K562 (cell line): Measurements from ENCODE around the gene BAIAP2L2. TPM values are rescaled to one million over a fixed set of nuclear protein-coding genes. Genes with fewer than 3 reads are reported as not detected.
A peak's percentile ranks its signal among the peaks of the same experiment; 100 is the strongest.

Experiments
- EP300 ChIP-seq: IDR thresholded peaks from 2 replicates; pipeline ENCODE4 v1.6.1; 2012; ENCODE audit warnings: low read length, improper control_type of control experiment
- HDAC1 ChIP-seq, 2 experiments: fragments of 450-650 bp; IDR thresholded peaks; 2 replicates each; pipeline ENCODE4 v1.6.1; 2016 to 2017; ENCODE audit warnings: inconsistent platforms in 1 of 2, mild to moderate bottlenecking in 1 of 2, moderate library complexity in 1 of 2
- JUN ChIP-seq, 2 experiments: sonication (generic) in 1 of 2; formaldehyde crosslinking in 1 of 2; IDR thresholded peaks; 2 replicates each; pipeline versions ENCODE4 v1.6.1 to v1.8.0; 2012 to 2022; ENCODE audit warnings: borderline replicate concordance in 2 of 2, mild to moderate bottlenecking in 2 of 2, improper control_type of control experiment in 1 of 2, low read depth in 1 of 2, low read length in 1 of 2, missing genetic modification reagents in 1 of 2
- MAZ ChIP-seq, 2 experiments: fragments of 450-650 bp in 1 of 2; sonication (generic) in 1 of 2; formaldehyde crosslinking; IDR thresholded peaks in 1 of 2; conservative IDR thresholded peaks in 1 of 2; 2 replicates each; pipeline versions ENCODE4 v1.4.0 to v1.5.0; 2020; ENCODE audit warnings: mild to moderate bottlenecking in 1 of 2, missing genetic modification reagents in 1 of 2
- NFXL1 ChIP-seq: fragments of 450-650 bp; formaldehyde crosslinking; IDR thresholded peaks from 2 replicates; pipeline ENCODE4 v1.4.0; 2021; ENCODE audit warnings: mild to moderate bottlenecking
- RBM22 ChIP-seq: fragments of 200-400 bp; formaldehyde crosslinking; IDR thresholded peaks from 2 replicates; pipeline ENCODE4 v1.6.1; 2018; ENCODE audit warnings: low read length, low read depth; ENCODE audit not compliant: poor library complexity, severe bottlenecking
- ZNF561 ChIP-seq: fragments of 450-650 bp; formaldehyde crosslinking; conservative IDR thresholded peaks from 2 replicates; pipeline ENCODE4 v1.4.0; 2020; ENCODE audit warnings: mild to moderate bottlenecking, moderate library complexity
- polyA plus RNA-seq, 8 experiments: library from polyadenylated mRNA; depleted of rRNA in 4 of 8; stranded (reverse) in 5 of 8; unstranded in 3 of 8; fragments of >200 nt; fragmentation: Nextera tagmentation in 2 of 8; fragmentation: Illumina TruSeq in 1 of 8; extraction: Ambion mirVana in 2 of 8; extraction: Trizol in 1 of 8; gene quantifications; 2 replicates each; pipeline versions ENCODE4 v1.2.1 to v1.2.3, GENCODE V29; 2011 to 2014; ENCODE audit warnings: inconsistent platforms in 1 of 8, missing spikeins in 1 of 8
- total RNA-seq, 7 experiments: library from RNA; depleted of rRNA in 6 of 7; stranded (reverse); fragments of >200 nt in 6 of 7; fragmentation: Illumina TruSeq in 2 of 7; extraction: Trizol in 2 of 7; gene quantifications; 2 replicates each; pipeline versions ENCODE4 v1.2.1 to v1.2.3, GENCODE V29; 2011 to 2021; ENCODE audit warnings: low replicate concordance in 1 of 7
- TF ChIP-seq, protein P1 (sequence below): sonication (generic); formaldehyde crosslinking; IDR thresholded peaks from 2 replicates; pipeline ENCODE4 v1.8.1; 2023; ENCODE audit warnings: mild to moderate bottlenecking, missing genetic modification reagents
- TF ChIP-seq, protein P2 (sequence below), 3 experiments: IDR thresholded peaks in 2 of 3; conservative IDR thresholded peaks in 1 of 3; 2 replicates each; pipeline ENCODE4 v1.5.1; 2011 to 2012; ENCODE audit warnings: low read length in 3 of 3, mild to moderate bottlenecking in 3 of 3, control low read depth in 2 of 3, improper control_type of control experiment in 1 of 3, inconsistent platforms in 1 of 3, low read depth in 1 of 3, mixed read lengths in 1 of 3, moderate library complexity in 1 of 3; ENCODE audit not compliant: insufficient read depth in 2 of 3

Gene BAIAP2L2
- total and polyA plus RNA-seq, 9 of the 15 experiments (the other 6 are each of a cell fraction or from before 2014, with no cell fraction given) = 0.04 to 0.22 (median 0.07) TPM; not detected in 4

DNA sequence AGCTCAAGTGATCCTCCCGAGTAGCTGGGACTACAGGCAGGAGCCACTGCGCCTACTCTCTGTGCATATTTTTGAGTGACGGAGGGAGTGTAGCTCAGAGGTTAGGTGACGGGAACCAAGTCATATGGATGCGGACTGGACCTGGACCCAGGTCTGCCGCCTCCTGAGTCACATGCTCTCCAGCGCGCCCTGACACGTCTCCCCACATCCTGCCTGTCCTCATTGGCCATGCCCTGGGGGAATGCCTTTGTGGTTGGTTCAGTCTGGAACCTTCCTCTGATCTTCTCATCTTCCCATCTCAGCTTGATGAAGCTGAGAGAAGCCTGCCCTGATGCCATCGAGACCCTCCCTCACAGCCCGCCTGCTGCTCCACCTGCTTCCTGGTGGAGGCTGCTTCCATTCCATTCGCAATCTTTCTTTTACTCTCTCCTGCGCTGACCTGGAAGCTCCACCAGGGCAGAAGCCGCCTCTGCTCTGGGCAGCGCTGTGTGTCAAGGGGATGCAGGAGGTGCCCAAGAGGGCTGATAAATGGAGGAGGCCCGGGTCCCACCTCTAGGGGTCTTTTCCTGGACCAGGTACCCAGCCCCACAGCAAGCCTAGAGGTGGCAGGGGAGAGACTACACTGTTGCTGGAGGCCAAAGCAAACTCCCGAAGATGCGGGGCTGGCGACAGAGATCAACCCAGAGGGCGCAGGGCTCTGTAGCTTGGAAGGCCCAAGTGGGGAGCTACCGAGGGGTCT, 13.9 kb upstream of the BAIAP2L2 start (continued):
- TF ChIP-seq MAZ (CRISPR knock-in tag; conservative IDR thresholded peaks at IDR 0.05 in 1 of 2, IDR thresholded peaks at IDR 0.05 in 1 of 2) = no peak
- TF ChIP-seq, protein P1, sequence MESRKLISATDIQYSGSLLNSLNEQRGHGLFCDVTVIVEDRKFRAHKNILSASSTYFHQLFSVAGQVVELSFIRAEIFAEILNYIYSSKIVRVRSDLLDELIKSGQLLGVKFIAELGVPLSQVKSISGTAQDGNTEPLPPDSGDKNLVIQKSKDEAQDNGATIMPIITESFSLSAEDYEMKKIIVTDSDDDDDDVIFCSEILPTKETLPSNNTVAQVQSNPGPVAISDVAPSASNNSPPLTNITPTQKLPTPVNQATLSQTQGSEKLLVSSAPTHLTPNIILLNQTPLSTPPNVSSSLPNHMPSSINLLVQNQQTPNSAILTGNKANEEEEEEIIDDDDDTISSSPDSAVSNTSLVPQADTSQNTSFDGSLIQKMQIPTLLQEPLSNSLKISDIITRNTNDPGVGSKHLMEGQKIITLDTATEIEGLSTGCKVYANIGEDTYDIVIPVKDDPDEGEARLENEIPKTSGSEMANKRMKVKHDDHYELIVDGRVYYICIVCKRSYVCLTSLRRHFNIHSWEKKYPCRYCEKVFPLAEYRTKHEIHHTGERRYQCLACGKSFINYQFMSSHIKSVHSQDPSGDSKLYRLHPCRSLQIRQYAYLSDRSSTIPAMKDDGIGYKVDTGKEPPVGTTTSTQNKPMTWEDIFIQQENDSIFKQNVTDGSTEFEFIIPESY = peak; percentile 88
- no peak for TF ChIP-seq JUN (IDR thresholded peaks at IDR 0.05; ENCODE audit: borderline replicate concordance, low read depth, low read length)
- TF ChIP-seq JUN (CRISPR knock-in tag; IDR thresholded peaks at IDR 0.05; ENCODE audit: borderline replicate concordance) = no peak
- no peak for TF ChIP-seq ZNF561 (CRISPR knock-in tag)
- TF ChIP-seq HDAC1 (IDR thresholded peaks at IDR 0.05) = no peak
- TF ChIP-seq EP300 = no peak
- no peak for TF ChIP-seq RBM22
- TF ChIP-seq, protein P2, sequence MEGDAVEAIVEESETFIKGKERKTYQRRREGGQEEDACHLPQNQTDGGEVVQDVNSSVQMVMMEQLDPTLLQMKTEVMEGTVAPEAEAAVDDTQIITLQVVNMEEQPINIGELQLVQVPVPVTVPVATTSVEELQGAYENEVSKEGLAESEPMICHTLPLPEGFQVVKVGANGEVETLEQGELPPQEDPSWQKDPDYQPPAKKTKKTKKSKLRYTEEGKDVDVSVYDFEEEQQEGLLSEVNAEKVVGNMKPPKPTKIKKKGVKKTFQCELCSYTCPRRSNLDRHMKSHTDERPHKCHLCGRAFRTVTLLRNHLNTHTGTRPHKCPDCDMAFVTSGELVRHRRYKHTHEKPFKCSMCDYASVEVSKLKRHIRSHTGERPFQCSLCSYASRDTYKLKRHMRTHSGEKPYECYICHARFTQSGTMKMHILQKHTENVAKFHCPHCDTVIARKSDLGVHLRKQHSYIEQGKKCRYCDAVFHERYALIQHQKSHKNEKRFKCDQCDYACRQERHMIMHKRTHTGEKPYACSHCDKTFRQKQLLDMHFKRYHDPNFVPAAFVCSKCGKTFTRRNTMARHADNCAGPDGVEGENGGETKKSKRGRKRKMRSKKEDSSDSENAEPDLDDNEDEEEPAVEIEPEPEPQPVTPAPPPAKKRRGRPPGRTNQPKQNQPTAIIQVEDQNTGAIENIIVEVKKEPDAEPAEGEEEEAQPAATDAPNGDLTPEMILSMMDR (IDR thresholded peaks at IDR 0.05 in 2 of 3, conservative IDR thresholded peaks at IDR 0.05 in 1 of 3; ENCODE audit: insufficient read depth in 2 of 3, low read depth in 1 of 3, low read length in 3 of 3) = peak in 1 of 3 experiments; percentile 34; a peak in 1 of 6 replicates
- no peak for TF ChIP-seq NFXL1
